K562 (cell line): ENCODE measurements around the gene ATM. TPM values are rescaled to one million over a fixed set of nuclear protein-coding genes. Genes with fewer than 3 reads are reported as not detected.

ENCODE experiments used
- ATAC-seq: fragments of 200-7000 bp; cut with Tn5 transposase; 3 replicates; pipeline ENCODE4 v1.9.1; 2020; ENCODE audit warnings: moderate library complexity
- BruUV-seq: library from RNA; stranded (reverse); fragments of 400-500 nt; replicated peaks from 2 replicates; lab custom pipeline; 2021; lab: Mats Ljungman, UMichigan
- CTCF ChIA-PET: fragments of 300-600 bp; formaldehyde crosslinking; extraction: SDS; loops from one replicate; lab custom pipeline; 2021; ENCODE audit warnings: low intra/inter-chr PET ratio; lab: Yijun Ruan, JAX
- POLR2A ChIA-PET: fragments of 300-600, 350-650 bp; sonication (Branson Sonifier 250); formaldehyde crosslinking; extraction: SDS; loops from one replicate; lab custom pipeline; 2021; ENCODE audit warnings: antibody characterized with exemption, inconsistent platforms; lab: Yijun Ruan, JAX
- DNase-seq, 4 experiments: peaks; one replicate each; pipeline versions ENCODE4 v3.0.0 to v3.0.0-alpha.2; 2011 to 2018; ENCODE audit warnings: low spot score in 3 of 4, mixed read lengths in 3 of 4; ENCODE audit errors: extremely low read depth in 1 of 4
- FAIRE-seq: peaks from 2 replicates; lab custom pipeline; 2011; peaks lifted over from hg19 to GRCh38; lab: Jason Lieb, UNC
- H2AFZ ChIP-seq: 2 replicates; pipeline ENCODE4 v1.6.0; 2011; ENCODE audit warnings: low read depth, low read length, control low read depth, inconsistent platforms
- H3K27ac ChIP-seq: fragments of 200-600 bp; 3 replicates; pipeline ENCODE4 v1.8.0; 2011; ENCODE audit warnings: low read depth, mild to moderate bottlenecking, control low read depth, inconsistent platforms, low read length, moderate library complexity, mixed read lengths; ENCODE audit errors: extremely low read depth
- H3K27me3 ChIP-seq, 2 experiments: fragments of 300-600 bp in 1 of 2; 2 replicates in 1 of 2; 3 replicates in 1 of 2; pipeline versions ENCODE4 v1.6.0 to v1.8.0; 2011; ENCODE audit warnings: inconsistent platforms in 2 of 2, low read length in 2 of 2, mild to moderate bottlenecking in 1 of 2, mixed read lengths in 1 of 2, moderate library complexity in 1 of 2; ENCODE audit not compliant: control insufficient read depth in 2 of 2, insufficient read depth in 2 of 2
- H3K36me3 ChIP-seq: fragments of 300-600 bp; 3 replicates; pipeline ENCODE4 v1.8.0; 2011; ENCODE audit warnings: mild to moderate bottlenecking, low read length, inconsistent platforms; ENCODE audit not compliant: control insufficient read depth, insufficient read depth
- H3K4me1 ChIP-seq, 2 experiments: fragments of 200-600 bp in 1 of 2; replicated peaks in 1 of 2; 2 replicates in 1 of 2; 3 replicates in 1 of 2; pipeline versions ENCODE4 v1.5.1 to v1.8.0; 2011; ENCODE audit warnings: inconsistent platforms in 2 of 2, low read length in 2 of 2, mild to moderate bottlenecking in 1 of 2, mixed read lengths in 1 of 2, moderate library complexity in 1 of 2; ENCODE audit not compliant: control insufficient read depth in 2 of 2, insufficient read depth in 2 of 2
- H3K4me2 ChIP-seq: 2 replicates; pipeline ENCODE4 v1.6.1; 2011; ENCODE audit warnings: low read length, control low read depth, inconsistent platforms, mixed read lengths; ENCODE audit not compliant: insufficient read depth
- H3K4me3 ChIP-seq: fragments of 200-600 bp; sonication (generic), shearing (Covaris generic); 2 replicates; pipeline ENCODE4 v1.5.1; 2016; ENCODE audit warnings: control low read depth, inconsistent platforms
- H3K79me2 ChIP-seq: fragments of 200-600 bp; 3 replicates; pipeline ENCODE4 v1.8.0; 2011; ENCODE audit warnings: low read length, inconsistent platforms; ENCODE audit not compliant: control insufficient read depth, insufficient read depth
- H3K9ac ChIP-seq, 2 experiments: 2 replicates each; pipeline versions ENCODE4 v1.6.0 to v1.6.1; 2011; ENCODE audit warnings: low read depth in 2 of 2, low read length in 2 of 2, control low read depth in 1 of 2, inconsistent platforms in 1 of 2, mild to moderate bottlenecking in 1 of 2, mixed read lengths in 1 of 2; ENCODE audit not compliant: insufficient read depth in 1 of 2
- H3K9me1 ChIP-seq: one replicate; pipeline ENCODE4 v1.6.0; 2011; ENCODE audit warnings: inconsistent platforms, mild to moderate bottlenecking, low read length, moderate library complexity; ENCODE audit not compliant: control insufficient read depth, insufficient read depth
- H3K9me3 ChIP-seq: replicated peaks from 2 replicates; pipeline ENCODE4 v1.5.1; 2011; ENCODE audit warnings: low read depth, low read length, inconsistent platforms; ENCODE audit not compliant: control insufficient read depth, insufficient read depth
- H4K20me1 ChIP-seq: replicated peaks from 2 replicates; pipeline ENCODE4 v1.6.1; 2011; ENCODE audit warnings: low read length, inconsistent platforms, mixed read lengths; ENCODE audit not compliant: control insufficient read depth, insufficient read depth
- BRD4 ChIP-seq: fragments of 200-600 bp; sonication (generic); IDR thresholded peaks from 2 replicates; pipeline ENCODE4 v1.6.1; 2017; ENCODE audit warnings: inconsistent platforms
- E2F3 ChIP-seq: fragments of 250-450 bp; sonication (Bioruptor Pico); IDR thresholded peaks from 2 replicates; pipeline ENCODE4 v1.4.0; 2020; ENCODE audit warnings: mild to moderate bottlenecking
- HOXB6 ChIP-seq: fragments of 250-450 bp; sonication (Bioruptor Pico); IDR thresholded peaks from 2 replicates; pipeline ENCODE4 v1.5.1; 2022; ENCODE audit warnings: mild to moderate bottlenecking, borderline replicate concordance
- SAFB2 ChIP-seq: fragments of 200-400 bp; formaldehyde crosslinking; IDR thresholded peaks from 2 replicates; pipeline ENCODE4 v1.6.1; 2018; ENCODE audit warnings: borderline replicate concordance, low read length, low read depth, moderate library complexity; ENCODE audit not compliant: severe bottlenecking
- SOX6 ChIP-seq: fragments of 450-650 bp; IDR thresholded peaks from 2 replicates; pipeline ENCODE4 v1.6.1; 2014; ENCODE audit warnings: mild to moderate bottlenecking
- U2AF2 ChIP-seq: fragments of 200-400 bp; formaldehyde crosslinking; optimal IDR thresholded peaks from 2 replicates; pipeline ENCODE3; 2017; ENCODE audit warnings: low read depth, mild to moderate bottlenecking, low read length
- ZEB2 ChIP-seq: fragments of 450-650 bp; IDR thresholded peaks from 2 replicates; pipeline ENCODE4 v1.6.1; 2016
- ZNF76 ChIP-seq: fragments of 250-450 bp; sonication (Bioruptor Pico); IDR thresholded peaks from 2 replicates; pipeline ENCODE4 v1.4.0; 2020; ENCODE audit warnings: mild to moderate bottlenecking, moderate library complexity, borderline replicate concordance
- WGBS: fragments of 100-300 bp; shearing (Covaris generic); methylation state at CpG from one replicate; pipeline ENCODE4 v1.1.6; 2016; ENCODE audit warnings: low coverage, mixed read lengths; ENCODE audit not compliant: insufficient coverage; ENCODE audit errors: missing lambda C conversion rate; 5-methylcytosine and 5-hydroxymethylcytosine counted together
- in situ Hi-C: fragments of 300-500 bp; cut with MboI; formaldehyde crosslinking; loops from 4 replicates; pipeline ENCODE4 v1.15.0; 2018; ENCODE audit warnings: inconsistent platforms, mixed read lengths
- intact Hi-C: fragments of 100-400 bp; cut with micrococcal nuclease; formaldehyde crosslinking; loops from 2 replicates; pipeline ENCODE4 v1.14.2; 2022
- polyA plus RNA-seq, 8 experiments: library from polyadenylated mRNA; depleted of rRNA in 4 of 8; stranded (reverse) in 5 of 8; unstranded in 3 of 8; fragments of >200 nt; fragmentation: Nextera tagmentation in 2 of 8; fragmentation: Illumina TruSeq in 1 of 8; extraction: Ambion mirVana in 2 of 8; extraction: Trizol in 1 of 8; gene quantifications; 2 replicates each; pipeline versions ENCODE4 v1.2.1 to v1.2.3, GENCODE V29; 2011 to 2014; ENCODE audit warnings: inconsistent platforms in 1 of 8, missing spikeins in 1 of 8
- total RNA-seq, 7 experiments: library from RNA; depleted of rRNA in 6 of 7; stranded (reverse); fragments of >200 nt in 6 of 7; fragmentation: Illumina TruSeq in 2 of 7; extraction: Trizol in 2 of 7; gene quantifications; 2 replicates each; pipeline versions ENCODE4 v1.2.1 to v1.2.3, GENCODE V29; 2011 to 2021; ENCODE audit warnings: low replicate concordance in 1 of 7
- TF ChIP-seq, protein P1 (sequence below): sonication (generic); formaldehyde crosslinking; IDR thresholded peaks from 2 replicates; pipeline ENCODE4 v1.8.0; 2022; ENCODE audit warnings: mild to moderate bottlenecking, missing genetic modification reagents
- TF ChIP-seq, protein P2 (sequence below): fragments of 450-650 bp; IDR thresholded peaks from 2 replicates; pipeline ENCODE4 v1.6.1; 2017; ENCODE audit warnings: antibody characterized with exemption, mild to moderate bottlenecking

Gene ATM
- total and polyA plus RNA-seq, 9 of the 15 experiments (the other 6 are each of a cell fraction or from before 2014, with no cell fraction given), result 8.3 to 46.8 (median 26.2) TPM

- CTCF ChIA-PET, result no interaction called here
- H3K27me3 ChIP-seq, result no peaks in the 10 kb centered on the region
- DNase-seq (no peak), FAIRE-seq (no peak), ATAC-seq (no peak)
- no peaks in the 10 kb centered on the region for H4K20me1 ChIP-seq
- POLR2A ChIA-PET, result interaction anchor here (0.6 to 2.3 kb wide), 2 partner anchors 16 to 261 kb away, joined by 3 to 9 read pairs; partner anchors contain the start of genes ATM and NPAT
- no peaks in the 10 kb centered on the region for H3K9me1 ChIP-seq
- H2AFZ ChIP-seq, result no peak overlapping the region
- no peak overlapping the region for H3K4me2 ChIP-seq
- no peak overlapping the region for H3K27ac ChIP-seq
- no peaks in the 10 kb centered on the region for H3K4me1 ChIP-seq
- H3K9ac ChIP-seq, result no peak overlapping the region
- in situ Hi-C loops (no loop called here), intact Hi-C loops (no loop called here)
- H3K79me2 ChIP-seq, result no peaks in the 10 kb centered on the region
- no peak overlapping the region for H3K4me3 ChIP-seq
- H3K36me3 ChIP-seq, result peaks cover 14% of the 10 kb centered on the region; the same call in 2 of the 3 replicates
- TF ChIP-seq ZEB2, result no peak
- TF ChIP-seq U2AF2, result no peak
- no peak for TF ChIP-seq HOXB6 (CRISPR knock-in tag)
- no peak for TF ChIP-seq SAFB2
- H3K9me3 ChIP-seq, result no peaks in the 10 kb centered on the region
- no TSS peak for BruUV-seq
Measured at GRCh38 chr11:108239076-108239475, 16.2 kb downstream of the ATM start.

DNA sequence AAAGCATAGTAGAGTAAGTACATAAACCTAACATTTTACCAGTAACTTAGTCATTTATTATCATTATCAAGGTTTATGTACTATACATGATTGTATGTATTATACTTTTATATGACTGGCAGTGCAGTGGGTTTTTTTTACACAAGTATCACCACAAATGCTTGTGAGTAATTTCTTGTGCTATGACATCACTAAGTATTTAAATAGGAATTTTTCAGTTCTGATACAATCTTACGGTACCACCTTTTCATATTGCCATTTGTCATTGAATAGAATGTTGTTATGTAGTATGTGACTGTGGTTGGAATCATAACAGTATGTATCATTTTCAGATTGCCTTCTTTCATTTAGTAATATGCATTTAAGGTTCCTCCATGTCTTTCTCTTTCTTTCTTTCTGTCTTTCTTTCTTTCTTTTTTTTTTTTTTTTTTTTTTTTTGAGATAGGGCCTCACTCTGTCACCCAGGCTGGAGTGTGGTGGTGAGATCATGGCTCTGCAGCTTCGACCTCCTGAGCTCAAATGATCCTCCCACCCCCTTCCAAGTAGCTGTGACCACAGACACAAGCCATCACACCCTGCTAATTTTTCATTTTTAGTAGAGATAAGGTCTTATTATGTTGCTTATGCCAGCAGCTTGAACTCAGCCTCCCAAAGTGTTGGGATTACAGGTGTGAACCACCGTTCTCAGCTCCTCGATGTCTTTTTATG, 18.6 kb downstream of the ATM start:
- H3K9me3 ChIP-seq, result no peaks in the 10 kb centered on the region
- ATAC-seq (peak; percentile 70; the same call in 2 of the 3 replicates), FAIRE-seq (no peak), DNase-seq (no peak)
- H3K4me1 ChIP-seq, result no peaks in the 10 kb centered on the region
- POLR2A ChIA-PET, result interaction anchor here (1.1 to 2.3 kb wide), 4 partner anchors 9 to 35 kb away, joined by 3 to 9 read pairs (median 4); partner anchors contain the start of genes ATM and NPAT
- no peaks in the 10 kb centered on the region for H3K79me2 ChIP-seq
- intact Hi-C loops (no loop called here), in situ Hi-C loops (no loop called here)
- no peaks in the 10 kb centered on the region for H3K27me3 ChIP-seq
- H3K36me3 ChIP-seq, result peaks cover 4% of the 10 kb centered on the region; the same call in 2 of the 3 replicates
- no peaks in the 10 kb centered on the region for H3K9me1 ChIP-seq
- CTCF ChIA-PET, result no interaction called here
- whole genome bisulfite sequencing, result 66% methylated on average over 4 of the region's 4 CpGs
- no peak overlapping the region for H3K27ac ChIP-seq
- BruUV-seq, result no TSS peak
- no peak overlapping the region for H3K4me2 ChIP-seq
- no peaks in the 10 kb centered on the region for H4K20me1 ChIP-seq
- no peak overlapping the region for H2AFZ ChIP-seq
- H3K4me3 ChIP-seq, result no peak overlapping the region
- H3K9ac ChIP-seq, result no peak overlapping the region
- TF ChIP-seq, protein P1, sequence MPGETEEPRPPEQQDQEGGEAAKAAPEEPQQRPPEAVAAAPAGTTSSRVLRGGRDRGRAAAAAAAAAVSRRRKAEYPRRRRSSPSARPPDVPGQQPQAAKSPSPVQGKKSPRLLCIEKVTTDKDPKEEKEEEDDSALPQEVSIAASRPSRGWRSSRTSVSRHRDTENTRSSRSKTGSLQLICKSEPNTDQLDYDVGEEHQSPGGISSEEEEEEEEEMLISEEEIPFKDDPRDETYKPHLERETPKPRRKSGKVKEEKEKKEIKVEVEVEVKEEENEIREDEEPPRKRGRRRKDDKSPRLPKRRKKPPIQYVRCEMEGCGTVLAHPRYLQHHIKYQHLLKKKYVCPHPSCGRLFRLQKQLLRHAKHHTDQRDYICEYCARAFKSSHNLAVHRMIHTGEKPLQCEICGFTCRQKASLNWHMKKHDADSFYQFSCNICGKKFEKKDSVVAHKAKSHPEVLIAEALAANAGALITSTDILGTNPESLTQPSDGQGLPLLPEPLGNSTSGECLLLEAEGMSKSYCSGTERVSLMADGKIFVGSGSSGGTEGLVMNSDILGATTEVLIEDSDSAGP (CRISPR knock-in tag), result no peak
- TF ChIP-seq SOX6, result no peak
- TF ChIP-seq, protein P2, sequence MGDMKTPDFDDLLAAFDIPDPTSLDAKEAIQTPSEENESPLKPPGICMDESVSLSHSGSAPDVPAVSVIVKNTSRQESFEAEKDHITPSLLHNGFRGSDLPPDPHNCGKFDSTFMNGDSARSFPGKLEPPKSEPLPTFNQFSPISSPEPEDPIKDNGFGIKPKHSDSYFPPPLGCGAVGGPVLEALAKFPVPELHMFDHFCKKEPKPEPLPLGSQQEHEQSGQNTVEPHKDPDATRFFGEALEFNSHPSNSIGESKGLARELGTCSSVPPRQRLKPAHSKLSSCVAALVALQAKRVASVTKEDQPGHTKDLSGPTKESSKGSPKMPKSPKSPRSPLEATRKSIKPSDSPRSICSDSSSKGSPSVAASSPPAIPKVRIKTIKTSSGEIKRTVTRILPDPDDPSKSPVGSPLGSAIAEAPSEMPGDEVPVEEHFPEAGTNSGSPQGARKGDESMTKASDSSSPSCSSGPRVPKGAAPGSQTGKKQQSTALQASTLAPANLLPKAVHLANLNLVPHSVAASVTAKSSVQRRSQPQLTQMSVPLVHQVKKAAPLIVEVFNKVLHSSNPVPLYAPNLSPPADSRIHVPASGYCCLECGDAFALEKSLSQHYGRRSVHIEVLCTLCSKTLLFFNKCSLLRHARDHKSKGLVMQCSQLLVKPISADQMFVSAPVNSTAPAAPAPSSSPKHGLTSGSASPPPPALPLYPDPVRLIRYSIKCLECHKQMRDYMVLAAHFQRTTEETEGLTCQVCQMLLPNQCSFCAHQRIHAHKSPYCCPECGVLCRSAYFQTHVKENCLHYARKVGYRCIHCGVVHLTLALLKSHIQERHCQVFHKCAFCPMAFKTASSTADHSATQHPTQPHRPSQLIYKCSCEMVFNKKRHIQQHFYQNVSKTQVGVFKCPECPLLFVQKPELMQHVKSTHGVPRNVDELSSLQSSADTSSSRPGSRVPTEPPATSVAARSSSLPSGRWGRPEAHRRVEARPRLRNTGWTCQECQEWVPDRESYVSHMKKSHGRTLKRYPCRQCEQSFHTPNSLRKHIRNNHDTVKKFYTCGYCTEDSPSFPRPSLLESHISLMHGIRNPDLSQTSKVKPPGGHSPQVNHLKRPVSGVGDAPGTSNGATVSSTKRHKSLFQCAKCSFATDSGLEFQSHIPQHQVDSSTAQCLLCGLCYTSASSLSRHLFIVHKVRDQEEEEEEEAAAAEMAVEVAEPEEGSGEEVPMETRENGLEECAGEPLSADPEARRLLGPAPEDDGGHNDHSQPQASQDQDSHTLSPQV, result no peak
- no peak for TF ChIP-seq E2F3 (CRISPR knock-in tag)
- TF ChIP-seq ZNF76 (CRISPR knock-in tag), result no peak
- no peak for TF ChIP-seq BRD4
